ENCODE data around the gene SPSB3. TPM values are rescaled to one million over a fixed set of nuclear protein-coding genes. Genes with fewer than 3 reads are reported as not detected.
A peak's percentile ranks its signal among the peaks of the same experiment; 100 is the strongest.

SPSB3 gene
- total RNA-seq, 1 donor from 2014 or later = 57.9 TPM

DNA sequence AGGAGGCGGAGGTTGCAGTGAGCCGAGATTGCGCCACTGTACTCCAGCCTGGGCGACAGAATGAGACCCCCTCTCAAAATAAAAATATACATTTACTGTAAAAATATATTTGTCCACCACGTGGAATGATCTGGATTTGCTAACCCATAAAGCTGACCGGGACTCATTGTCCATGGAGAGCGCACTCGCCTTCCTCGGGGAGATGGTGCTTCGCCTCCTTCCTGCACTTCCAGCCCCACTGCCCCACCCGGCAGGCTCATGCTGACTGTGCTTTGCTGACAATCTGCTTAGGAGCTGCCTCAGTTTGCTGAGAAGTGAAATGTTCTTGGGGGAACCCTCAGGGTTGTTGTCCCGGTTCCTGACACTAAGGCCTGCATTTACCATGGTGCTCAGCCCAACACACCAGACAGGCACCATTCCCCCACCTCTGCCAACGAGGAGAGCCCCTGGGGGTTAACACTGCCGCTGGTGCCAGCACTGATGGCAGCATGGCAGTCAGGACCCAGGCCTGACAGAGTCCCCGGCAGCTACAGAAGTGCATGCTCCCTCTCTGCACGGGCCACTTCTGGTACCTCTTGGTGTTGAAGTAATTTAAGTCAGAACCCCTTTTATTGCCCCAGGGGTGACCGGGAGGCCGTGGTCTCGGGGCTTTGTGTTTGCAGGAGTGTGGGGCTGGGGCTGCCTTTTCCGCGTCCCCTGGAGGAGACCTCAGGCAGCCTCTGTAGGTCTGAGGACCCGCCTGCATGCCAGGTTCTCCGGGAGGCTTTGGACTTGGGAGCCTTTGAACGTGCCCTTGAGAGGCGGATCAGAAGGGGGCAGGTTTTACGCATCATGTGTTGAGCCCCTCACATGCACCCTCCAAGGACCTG lies 2.8 kb upstream of the SPSB3 start:
- no peak for DNase-seq (ENCODE audit: low read depth)
- H3K4me3 ChIP-seq (ENCODE audit: low read depth, low read length) = no peak overlapping the region
- TF ChIP-seq, protein P1, sequence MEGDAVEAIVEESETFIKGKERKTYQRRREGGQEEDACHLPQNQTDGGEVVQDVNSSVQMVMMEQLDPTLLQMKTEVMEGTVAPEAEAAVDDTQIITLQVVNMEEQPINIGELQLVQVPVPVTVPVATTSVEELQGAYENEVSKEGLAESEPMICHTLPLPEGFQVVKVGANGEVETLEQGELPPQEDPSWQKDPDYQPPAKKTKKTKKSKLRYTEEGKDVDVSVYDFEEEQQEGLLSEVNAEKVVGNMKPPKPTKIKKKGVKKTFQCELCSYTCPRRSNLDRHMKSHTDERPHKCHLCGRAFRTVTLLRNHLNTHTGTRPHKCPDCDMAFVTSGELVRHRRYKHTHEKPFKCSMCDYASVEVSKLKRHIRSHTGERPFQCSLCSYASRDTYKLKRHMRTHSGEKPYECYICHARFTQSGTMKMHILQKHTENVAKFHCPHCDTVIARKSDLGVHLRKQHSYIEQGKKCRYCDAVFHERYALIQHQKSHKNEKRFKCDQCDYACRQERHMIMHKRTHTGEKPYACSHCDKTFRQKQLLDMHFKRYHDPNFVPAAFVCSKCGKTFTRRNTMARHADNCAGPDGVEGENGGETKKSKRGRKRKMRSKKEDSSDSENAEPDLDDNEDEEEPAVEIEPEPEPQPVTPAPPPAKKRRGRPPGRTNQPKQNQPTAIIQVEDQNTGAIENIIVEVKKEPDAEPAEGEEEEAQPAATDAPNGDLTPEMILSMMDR (conservative IDR thresholded peaks at IDR 0.05; ENCODE audit: low read depth, low read length) = no peak

- H3K4me3 ChIP-seq (ENCODE audit: low read depth, low read length) = peak overlapping the region; percentile 85
- no peak for DNase-seq (ENCODE audit: low read depth)
- TF ChIP-seq, protein P1 (conservative IDR thresholded peaks at IDR 0.05; ENCODE audit: low read depth, low read length) = peak; percentile 16
Observed at GRCh38 chr16:1781758-1782407, 488 bp downstream of the SPSB3 start.

- no peak for DNase-seq (ENCODE audit: low read depth)
- H3K4me3 ChIP-seq (ENCODE audit: low read depth, low read length) = peak overlapping the region; percentile 85
- TF ChIP-seq, protein P1 (conservative IDR thresholded peaks at IDR 0.05; ENCODE audit: low read depth, low read length) = no peak
Observed at GRCh38 chr16:1781254-1781653, 1.1 kb downstream of the SPSB3 start.

DNA sequence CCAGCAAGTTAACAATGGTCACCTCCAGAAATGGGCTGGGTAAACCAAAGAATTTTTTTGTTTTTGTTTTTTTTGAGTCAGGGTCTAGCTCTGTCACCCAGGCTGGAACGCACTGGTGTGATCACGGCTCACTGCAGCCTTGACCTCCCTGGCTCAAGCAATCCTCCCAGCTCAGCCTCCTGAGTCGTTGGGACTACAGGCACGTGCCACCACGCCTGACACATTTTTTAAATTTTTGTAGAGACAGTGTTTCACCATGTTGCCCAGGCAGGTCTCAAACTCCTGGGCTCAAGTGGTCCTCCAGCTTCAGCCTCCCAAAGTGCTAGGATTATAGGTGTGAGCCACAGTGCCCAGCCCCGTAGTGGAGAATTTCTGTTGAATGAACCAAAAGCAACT lies 1.7 kb downstream of the SPSB3 start:
- TF ChIP-seq, protein P1 (conservative IDR thresholded peaks at IDR 0.05; ENCODE audit: low read depth, low read length) = no peak
- DNase-seq (ENCODE audit: low read depth) = no peak
- peak overlapping the region; percentile 85 for H3K4me3 ChIP-seq (ENCODE audit: low read depth, low read length)

DNA sequence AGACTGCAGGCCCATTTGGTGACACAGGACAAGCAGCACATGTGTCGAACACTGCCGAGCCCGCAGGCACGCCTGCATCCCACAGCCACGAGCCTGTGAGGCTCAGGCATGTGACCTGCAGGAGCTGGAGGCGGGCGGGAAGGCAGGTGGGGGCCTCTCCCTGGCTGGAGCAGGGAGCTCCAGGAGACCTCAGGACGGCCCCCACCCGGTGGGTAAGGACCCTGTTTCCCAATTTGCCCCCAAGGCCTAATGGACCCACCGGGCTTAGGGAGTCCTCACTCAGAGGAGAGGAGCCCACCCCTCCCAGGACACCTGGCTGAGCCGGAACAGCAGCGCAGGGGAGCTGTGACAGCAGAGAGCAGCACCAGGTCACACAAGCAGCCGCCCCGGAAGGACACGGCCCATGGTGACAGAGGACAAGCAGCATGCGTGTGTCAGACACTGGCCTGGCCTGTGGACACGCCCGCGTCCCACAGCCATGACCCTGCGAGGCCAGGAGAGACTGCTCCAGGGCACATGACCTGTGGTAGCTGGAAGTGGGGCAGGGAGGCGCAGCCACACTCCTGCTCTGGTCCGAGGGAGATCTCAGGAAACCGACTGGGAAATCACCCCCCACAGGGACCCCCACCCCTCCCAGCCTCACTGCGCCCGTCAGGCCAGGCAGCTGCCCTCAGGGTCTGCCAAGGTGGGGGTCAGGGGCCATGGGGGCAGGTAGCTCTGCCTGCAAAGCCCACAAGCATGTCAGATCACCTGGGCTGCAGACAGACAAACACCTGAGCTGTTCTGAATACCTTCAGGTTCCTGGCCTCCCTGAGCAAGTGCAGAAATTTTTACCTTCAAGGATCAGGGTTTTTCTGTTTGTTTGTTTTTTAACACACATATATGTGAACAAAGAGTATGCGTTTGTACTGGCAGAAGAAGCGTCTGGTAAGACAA lies 2.4 kb downstream of the SPSB3 start:
- DNase-seq (ENCODE audit: low read depth) = no peak
- no peak overlapping the region for H3K4me3 ChIP-seq (ENCODE audit: low read depth, low read length)

DNA sequence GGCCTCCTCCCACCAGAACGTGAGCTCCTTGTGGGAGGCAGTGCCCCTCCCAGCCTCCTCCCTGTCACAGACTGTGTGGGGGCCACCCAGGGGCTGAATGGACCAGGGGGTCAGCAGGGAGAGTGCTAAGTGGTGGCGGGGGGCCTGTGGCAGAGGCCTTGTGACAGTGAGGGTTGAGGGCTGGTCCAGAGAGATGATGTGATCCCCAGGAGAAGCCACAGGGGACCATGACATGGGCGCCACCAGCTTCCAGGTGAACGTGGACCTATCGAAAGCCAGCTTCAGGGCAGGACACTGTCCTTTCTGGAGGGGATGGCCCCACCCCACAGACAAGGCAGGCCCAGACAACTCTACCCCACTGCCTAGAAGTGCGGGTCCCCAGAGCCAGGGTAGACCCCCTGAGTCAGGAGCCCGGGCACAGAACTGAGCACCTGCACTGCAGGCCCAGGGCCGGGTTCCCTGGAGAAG lies 3.1 kb downstream of the SPSB3 start:
- DNase-seq (ENCODE audit: low read depth) = no peak
- TF ChIP-seq, protein P1 (conservative IDR thresholded peaks at IDR 0.05; ENCODE audit: low read depth, low read length) = no peak

More for the DNA sequence above, 2.4 kb downstream of the SPSB3 start:
- TF ChIP-seq, protein P1 (conservative IDR thresholded peaks at IDR 0.05; ENCODE audit: low read depth, low read length) = no peak

More for the DNA sequence above, 3.1 kb downstream of the SPSB3 start:
- H3K4me3 ChIP-seq (ENCODE audit: low read depth, low read length) = no peak overlapping the region

All from epithelial cell of proximal tubule (primary cell).